Regular cardiac myocyte (primary cell): ENCODE results near the gene NNAT. TPM values are rescaled to one million over a fixed set of nuclear protein-coding genes. Genes with fewer than 3 reads are reported as not detected.

Experiments
- total RNA-seq: library from RNA; depleted of rRNA; stranded (reverse); fragments of >200 nt; gene quantifications from 2 replicates; pipeline ENCODE4 v1.2.3, GENCODE V29; 2014

Gene NNAT
- 0.19 TPM in 1 of 2 replicates, not detected in the other for total RNA-seq

DNA sequence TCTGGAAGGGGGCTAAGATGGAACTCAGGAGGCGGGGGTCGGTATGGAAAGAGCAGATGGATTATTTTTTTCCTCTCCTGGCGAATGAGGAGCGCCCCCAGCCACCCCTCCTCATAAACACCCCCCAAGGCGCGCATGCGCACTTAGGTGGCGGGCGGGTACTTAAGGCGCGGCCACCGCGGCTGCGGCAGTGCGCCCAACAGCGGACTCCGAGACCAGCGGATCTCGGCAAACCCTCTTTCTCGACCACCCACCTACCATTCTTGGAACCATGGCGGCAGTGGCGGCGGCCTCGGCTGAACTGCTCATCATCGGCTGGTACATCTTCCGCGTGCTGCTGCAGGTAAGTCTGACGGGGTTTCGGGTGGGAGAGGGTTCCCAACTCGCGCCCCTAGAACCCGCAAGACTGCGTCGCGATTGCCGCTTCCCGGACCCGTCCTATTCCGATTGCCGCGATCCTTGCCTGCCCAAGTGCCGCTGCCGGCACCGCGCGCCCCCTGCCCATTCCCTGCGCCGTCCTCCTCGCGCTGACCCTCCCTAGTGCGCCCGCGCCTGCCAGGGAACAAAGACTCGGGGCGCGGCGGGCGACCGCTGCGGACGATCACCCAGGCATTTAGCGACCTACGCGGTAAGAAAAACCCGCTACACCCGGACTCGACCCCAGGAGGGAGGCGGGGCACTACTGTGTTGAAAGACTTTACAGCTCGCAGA, at the start of gene NNAT:
NNAT (plus strand) TSS at position 190 of the 711 bp plus-strand sequence; CDS start at position 272, 82 bp downstream.

DNA sequence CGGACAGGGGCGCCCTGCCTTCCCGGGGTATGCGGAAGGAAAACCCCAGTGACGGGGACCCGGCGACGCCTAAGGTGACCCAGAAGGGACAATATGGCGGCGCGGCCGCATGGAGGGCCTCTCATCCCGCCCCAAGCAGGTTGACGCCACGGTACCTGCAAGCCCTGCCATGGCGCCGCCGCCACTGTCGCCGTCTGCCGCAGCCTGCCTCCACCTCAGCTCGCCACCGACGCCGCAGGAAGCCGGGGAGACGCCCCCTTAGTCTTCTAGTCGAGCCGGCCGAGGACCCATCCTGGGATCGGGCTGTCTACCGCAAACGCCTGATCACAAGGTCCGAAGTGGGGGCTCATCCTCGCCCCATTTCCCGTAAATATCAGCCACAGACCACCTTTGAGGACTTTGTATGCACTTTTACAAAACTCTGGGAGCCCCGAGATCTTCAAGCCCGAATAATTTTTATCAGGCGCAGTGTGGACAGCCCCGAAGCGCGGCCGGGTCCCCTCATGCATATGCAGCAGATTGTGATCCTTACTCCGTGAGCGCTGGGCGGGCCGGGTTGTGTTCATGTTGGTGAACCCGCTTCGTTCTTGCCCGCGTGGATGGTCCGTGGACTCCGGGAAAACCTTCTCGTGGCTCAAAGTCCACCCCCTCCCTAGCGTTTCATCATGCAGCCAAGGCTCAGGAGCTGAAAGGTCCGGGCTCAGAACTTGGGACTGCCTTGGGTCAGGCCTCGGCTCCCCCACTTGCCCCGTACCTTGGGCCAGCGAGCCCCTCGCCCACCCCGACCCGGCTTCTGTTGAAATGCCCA, 6.8 kb downstream of the NNAT start, which contains the start of gene BLCAP:
BLCAP (minus strand) TSS at position 239 of the 808 bp plus-strand sequence. CDS start 8,702 bp downstream, outside the sequence.

Other genes with a start within 250 kb of the NNAT start
- gene MANBAL, start 231.6 kb upstream of the NNAT start, total RNA-seq, result 16.1 and 21.1 TPM in 2 replicates
- gene SRC, start 175.1 kb upstream of the NNAT start, total RNA-seq, result 7.5 and 11.0 TPM in 2 replicates
- gene BLCAP, start 6.6 kb downstream of the NNAT start, total RNA-seq, result 29.6 and 33.9 TPM in 2 replicates
- 27.6 and 53.1 TPM in 2 replicates for gene CTNNBL1, start 172.8 kb downstream of the NNAT start, total RNA-seq